Activated CD4-positive, alpha-beta T cell treated with anti-CD3 and anti-CD28 coated beads for 4 hours (primary cell): ENCODE results near the gene ETNK1.

Experiments used
- DNase-seq, 2 donors: peaks; one replicate each; pipeline ENCODE4 v3.0.0-alpha.2; 2020

ETNK1 gene

GRCh38 chr12:22635812-22636211, 10.8 kb downstream of the ETNK1 start:
- no peak for DNase-seq

- DNase-seq = no peak
Measured at GRCh38 chr12:22640851-22641250, 15.9 kb downstream of the ETNK1 start.

- DNase-seq = no peak
Measured at GRCh38 chr12:22641353-22642053, 16.5 kb downstream of the ETNK1 start.

GRCh38 chr12:22648668-22649067, 23.7 kb downstream of the ETNK1 start:
- DNase-seq = no peak

GRCh38 chr12:22653075-22653474, 28.1 kb downstream of the ETNK1 start:
- DNase-seq = no peak

- no peak for DNase-seq
Measured at GRCh38 chr12:22653791-22654190, 28.8 kb downstream of the ETNK1 start.

- no peak for DNase-seq
Measured at GRCh38 chr12:22656376-22656775, 31.4 kb downstream of the ETNK1 start.

GRCh38 chr12:22656831-22657230, 31.9 kb downstream of the ETNK1 start:
- DNase-seq = no peak

- DNase-seq = no peak
Measured at GRCh38 chr12:22657538-22657937, 32.6 kb downstream of the ETNK1 start.

- DNase-seq = peak in 1 of 2 donors; percentile 3
Measured at GRCh38 chr12:22658214-22658613, 33.2 kb downstream of the ETNK1 start.

GRCh38 chr12:22662356-22662755, 37.4 kb downstream of the ETNK1 start:
- no peak for DNase-seq

- no peak for DNase-seq
Measured at GRCh38 chr12:22665476-22665875, 40.5 kb downstream of the ETNK1 start.

- DNase-seq = no peak
Measured at GRCh38 chr12:22667122-22667521, 42.2 kb downstream of the ETNK1 start.

- no peak for DNase-seq
Measured at GRCh38 chr12:22668441-22668840, 43.5 kb downstream of the ETNK1 start.

- DNase-seq = no peak
Measured at GRCh38 chr12:22670762-22671161, 45.8 kb downstream of the ETNK1 start.

GRCh38 chr12:22672951-22673350, 48.0 kb downstream of the ETNK1 start:
- no peak for DNase-seq

- no peak for DNase-seq
Measured at GRCh38 chr12:22677781-22678574, 53.0 kb downstream of the ETNK1 start.

- DNase-seq = no peak
Measured at GRCh38 chr12:22682663-22683062, 57.7 kb downstream of the ETNK1 start.

- no peak for DNase-seq
Measured at GRCh38 chr12:22683131-22683530, 58.2 kb downstream of the ETNK1 start.

GRCh38 chr12:22684140-22685118, 59.5 kb downstream of the ETNK1 start:
- no peak for DNase-seq

GRCh38 chr12:22686193-22686592, 61.2 kb downstream of the ETNK1 start:
- DNase-seq = no peak

- no peak for DNase-seq
Measured at GRCh38 chr12:22687361-22688076, 62.5 kb downstream of the ETNK1 start.

- DNase-seq = no peak
Measured at GRCh38 chr12:22689876-22690275, 64.9 kb downstream of the ETNK1 start.
